SK-N-SH treated with all-trans-retinoic acid at 6 μM for 48 hours (cell line): ENCODE results near the gene GINS1.

Experiments used
- ATAC-seq: fragments of 200-7000 bp; cut with Tn5 transposase; 3 replicates; pipeline ENCODE4 v1.9.1; 2020; ENCODE audit warnings: mild to moderate bottlenecking, moderate library complexity
- ARNTL ChIP-seq: fragments of 450-650 bp; formaldehyde crosslinking; IDR thresholded peaks from 2 replicates; pipeline ENCODE4 v1.5.0; 2020; ENCODE audit warnings: low read depth, mild to moderate bottlenecking, moderate library complexity, borderline replicate concordance
- BACH2 ChIP-seq: fragments of 250-450 bp; sonication (Bioruptor Pico); IDR thresholded peaks from 2 replicates; pipeline ENCODE4 v1.9.0; 2021; ENCODE audit warnings: mild to moderate bottlenecking, borderline replicate concordance
- CSDC2 ChIP-seq: fragments of 250-450 bp; sonication (Bioruptor Pico); IDR thresholded peaks from 2 replicates; pipeline ENCODE4 v1.5.0; 2020; ENCODE audit warnings: mild to moderate bottlenecking, moderate library complexity
- ESRRG ChIP-seq: fragments of 250-450 bp; sonication (Bioruptor Pico); IDR thresholded peaks from 2 replicates; pipeline ENCODE4 v1.6.1; 2021; ENCODE audit warnings: mild to moderate bottlenecking
- GLIS3 ChIP-seq: fragments of 250-450 bp; sonication (Bioruptor Pico); IDR thresholded peaks from 2 replicates; pipeline ENCODE4 v1.5.0; 2020; ENCODE audit warnings: mild to moderate bottlenecking, moderate library complexity
- ISL1 ChIP-seq: fragments of 250-450 bp; sonication (Bioruptor Pico); IDR thresholded peaks from 2 replicates; pipeline ENCODE4 v2.1.2; 2022; ENCODE audit warnings: mild to moderate bottlenecking, moderate library complexity
- OSR1 ChIP-seq: fragments of 250-450 bp; sonication (Bioruptor Pico); IDR thresholded peaks from 2 replicates; pipeline ENCODE4 v1.8.0; 2022; ENCODE audit warnings: moderate library complexity, mild to moderate bottlenecking, inconsistent platforms
- PATZ1 ChIP-seq: fragments of 250-450 bp; sonication (Bioruptor Pico); IDR thresholded peaks from 2 replicates; pipeline ENCODE4 v1.8.0; 2020; ENCODE audit warnings: mild to moderate bottlenecking, moderate library complexity, borderline replicate concordance
- POU6F1 ChIP-seq: fragments of 250-450 bp; sonication (Bioruptor Pico); IDR thresholded peaks from 2 replicates; pipeline ENCODE4 v1.8.0; 2021; ENCODE audit warnings: low read depth, mild to moderate bottlenecking, moderate library complexity, borderline replicate concordance
- PPARA ChIP-seq: fragments of 250-450 bp; sonication (Bioruptor Pico); IDR thresholded peaks from 2 replicates; pipeline ENCODE4 v1.5.0; 2020; ENCODE audit warnings: mild to moderate bottlenecking, borderline replicate concordance
- RARB ChIP-seq: fragments of 250-450 bp; sonication (Bioruptor Pico); IDR thresholded peaks from 2 replicates; pipeline ENCODE4 v1.8.0; 2021; ENCODE audit warnings: mild to moderate bottlenecking, moderate library complexity
- SNAI2 ChIP-seq: fragments of 250-450 bp; sonication (Bioruptor Pico); IDR thresholded peaks from 2 replicates; pipeline ENCODE4 v1.5.0; 2020; ENCODE audit warnings: mild to moderate bottlenecking, moderate library complexity
- TCF4 ChIP-seq: fragments of 250-450 bp; sonication (Bioruptor Pico); IDR thresholded peaks from 2 replicates; pipeline ENCODE4 v1.8.0; 2021; ENCODE audit warnings: mild to moderate bottlenecking, moderate library complexity, borderline replicate concordance
- TOX ChIP-seq: fragments of 250-450 bp; sonication (Bioruptor Pico); IDR thresholded peaks from 2 replicates; pipeline ENCODE4 v1.8.0; 2021; ENCODE audit warnings: mild to moderate bottlenecking, moderate library complexity, borderline replicate concordance
- TSHZ2 ChIP-seq: fragments of 250-450 bp; sonication (Bioruptor Pico); IDR thresholded peaks from 2 replicates; pipeline ENCODE4 v1.5.0; 2020; ENCODE audit warnings: mild to moderate bottlenecking, moderate library complexity
- ZC3H10 ChIP-seq: fragments of 250-450 bp; sonication (Bioruptor Pico); IDR thresholded peaks from 2 replicates; pipeline ENCODE4 v1.5.1; 2021; ENCODE audit warnings: mild to moderate bottlenecking, moderate library complexity
- ZFP3 ChIP-seq: fragments of 250-450 bp; sonication (Bioruptor Pico); IDR thresholded peaks from 2 replicates; pipeline ENCODE4 v1.5.0; 2020; ENCODE audit warnings: mild to moderate bottlenecking, moderate library complexity
- ZFP30 ChIP-seq: fragments of 450-650 bp; formaldehyde crosslinking; IDR thresholded peaks from 2 replicates; pipeline ENCODE4 v1.5.0; 2022; ENCODE audit warnings: mild to moderate bottlenecking, moderate library complexity
- ZNF565 ChIP-seq: fragments of 450-650 bp; formaldehyde crosslinking; conservative IDR thresholded peaks from 2 replicates; pipeline ENCODE4 v1.5.0; 2020; ENCODE audit warnings: low read depth, mild to moderate bottlenecking, moderate library complexity
- ZNF70 ChIP-seq: fragments of 450-650 bp; formaldehyde crosslinking; IDR thresholded peaks from 2 replicates; pipeline ENCODE4 v1.5.0; 2020; ENCODE audit warnings: mild to moderate bottlenecking, moderate library complexity
- ZNF8 ChIP-seq: fragments of 450-650 bp; formaldehyde crosslinking; IDR thresholded peaks from 2 replicates; pipeline ENCODE4 v1.5.0; 2020; ENCODE audit warnings: mild to moderate bottlenecking, moderate library complexity
- TF ChIP-seq, protein P1 (sequence below): fragments of 250-450 bp; sonication (Bioruptor Pico); IDR thresholded peaks from 2 replicates; pipeline ENCODE4 v1.5.1; 2020; ENCODE audit warnings: low read depth, mild to moderate bottlenecking, moderate library complexity

The GINS1 gene

DNA sequence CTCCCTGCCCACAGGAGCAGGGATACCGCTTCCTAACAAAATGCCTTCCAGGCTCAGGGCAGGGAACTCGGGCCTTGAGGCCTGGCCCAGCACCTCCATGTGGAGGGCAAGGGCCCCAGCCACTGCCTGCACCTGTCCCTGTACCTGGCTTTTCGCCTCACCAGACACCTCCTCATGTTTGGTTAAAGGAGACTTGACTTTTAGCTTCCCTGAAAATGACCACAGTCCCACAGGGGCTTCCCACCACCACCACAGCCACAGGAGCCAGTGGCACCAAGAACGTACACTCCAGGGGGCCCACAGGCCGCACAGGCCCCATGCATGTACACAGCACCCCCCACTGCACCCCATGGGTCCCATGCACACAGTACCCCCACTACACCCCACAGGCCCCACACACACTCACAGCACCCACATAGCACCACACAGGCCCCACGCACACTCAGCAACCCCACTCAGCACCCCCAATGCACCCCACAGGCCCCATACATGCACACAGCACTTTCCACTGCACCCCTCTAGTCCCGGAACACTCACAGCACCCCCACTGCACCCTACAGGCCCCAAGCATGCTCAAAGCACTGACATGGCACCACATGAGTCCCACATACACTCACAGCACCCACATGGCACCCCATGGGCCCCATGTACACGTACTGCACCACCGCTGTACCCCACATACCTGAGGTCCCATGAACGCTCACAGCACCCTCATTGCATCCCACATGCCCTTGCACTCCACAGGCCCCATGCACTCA, 86.5 kb downstream of the GINS1 start:
- no peak for ATAC-seq
- TF ChIP-seq OSR1 (CRISPR knock-in tag) = no peak
- no peak for TF ChIP-seq ZNF565 (CRISPR knock-in tag)
- TF ChIP-seq ZNF8 = no peak
- TF ChIP-seq ZFP3 (CRISPR knock-in tag) = no peak
- no peak for TF ChIP-seq TOX
- no peak for TF ChIP-seq RARB (CRISPR knock-in tag)
- TF ChIP-seq SNAI2 = no peak
- no peak for TF ChIP-seq ESRRG
- no peak for TF ChIP-seq ZC3H10 (CRISPR knock-in tag)
- TF ChIP-seq ZFP30 (CRISPR knock-in tag) = no peak
- TF ChIP-seq ZNF70 (CRISPR knock-in tag) = no peak
- TF ChIP-seq, protein P1, sequence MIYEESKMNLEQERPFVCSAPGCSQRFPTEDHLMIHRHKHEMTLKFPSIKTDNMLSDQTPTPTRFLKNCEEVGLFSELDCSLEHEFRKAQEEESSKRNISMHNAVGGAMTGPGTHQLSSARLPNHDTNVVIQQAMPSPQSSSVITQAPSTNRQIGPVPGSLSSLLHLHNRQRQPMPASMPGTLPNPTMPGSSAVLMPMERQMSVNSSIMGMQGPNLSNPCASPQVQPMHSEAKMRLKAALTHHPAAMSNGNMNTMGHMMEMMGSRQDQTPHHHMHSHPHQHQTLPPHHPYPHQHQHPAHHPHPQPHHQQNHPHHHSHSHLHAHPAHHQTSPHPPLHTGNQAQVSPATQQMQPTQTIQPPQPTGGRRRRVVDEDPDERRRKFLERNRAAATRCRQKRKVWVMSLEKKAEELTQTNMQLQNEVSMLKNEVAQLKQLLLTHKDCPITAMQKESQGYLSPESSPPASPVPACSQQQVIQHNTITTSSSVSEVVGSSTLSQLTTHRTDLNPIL (CRISPR knock-in tag) = no peak
- no peak for TF ChIP-seq CSDC2 (CRISPR knock-in tag)
- TF ChIP-seq BACH2 (CRISPR knock-in tag) = no peak
- no peak for TF ChIP-seq POU6F1 (CRISPR knock-in tag)

GRCh38 chr20:25494506-25495188, 87.2 kb downstream of the GINS1 start:
- TF ChIP-seq ARNTL (CRISPR knock-in tag) (no peak), ZNF70 (CRISPR knock-in tag) (no peak), TCF4 (CRISPR knock-in tag) (no peak), ZFP3 (CRISPR knock-in tag) (no peak), POU6F1 (CRISPR knock-in tag) (no peak), ZC3H10 (CRISPR knock-in tag) (no peak), RARB (CRISPR knock-in tag) (no peak), ZNF565 (CRISPR knock-in tag) (no peak)
- TF ChIP-seq, all 23 proteins: peak for 0
- no peak for ATAC-seq

DNA sequence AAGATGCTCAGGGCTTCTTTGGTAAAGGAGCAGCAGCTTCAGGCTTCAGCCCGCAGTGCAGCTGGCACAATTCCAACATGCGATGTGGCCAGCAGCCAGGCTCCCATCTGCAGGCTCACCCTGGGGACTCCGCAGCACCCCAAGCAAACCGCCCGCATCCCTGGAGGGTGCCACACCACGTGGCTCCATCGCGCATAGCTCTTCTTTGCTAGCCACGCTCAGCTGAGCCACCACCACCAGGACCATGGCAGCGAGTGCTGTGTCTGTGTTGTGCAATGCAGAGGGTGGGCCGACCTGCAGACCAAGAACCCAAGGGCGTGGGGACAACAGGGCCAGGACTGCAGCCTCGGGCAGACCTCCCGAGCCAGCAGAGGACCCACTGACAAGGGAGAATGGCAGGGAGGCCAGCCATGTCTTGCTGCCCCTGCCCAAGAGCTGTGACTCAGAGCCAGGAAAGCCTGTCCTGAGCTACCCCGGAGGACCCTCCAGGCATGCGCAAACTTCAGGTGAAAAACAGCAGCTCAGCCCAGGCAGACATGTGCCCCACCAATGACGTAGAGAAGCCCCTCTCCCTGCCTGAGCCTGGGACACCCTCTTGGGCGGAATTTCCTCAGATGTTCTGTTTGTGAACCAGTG, 87.8 kb downstream of the GINS1 start:
- no peak for ATAC-seq

More for the DNA sequence above, 87.8 kb downstream of the GINS1 start:
- TF ChIP-seq GLIS3 = no peak
- no peak for TF ChIP-seq OSR1 (CRISPR knock-in tag)
- TF ChIP-seq ISL1 (CRISPR knock-in tag) = no peak
- no peak for TF ChIP-seq TCF4 (CRISPR knock-in tag)
- TF ChIP-seq RARB (CRISPR knock-in tag) = no peak
- no peak for TF ChIP-seq BACH2 (CRISPR knock-in tag)
- TF ChIP-seq TSHZ2 (CRISPR knock-in tag) = no peak
- no peak for TF ChIP-seq ESRRG
- no peak for TF ChIP-seq ARNTL (CRISPR knock-in tag)
- TF ChIP-seq ZNF8 = no peak
- no peak for TF ChIP-seq SNAI2
- no peak for TF ChIP-seq ZC3H10 (CRISPR knock-in tag)
- TF ChIP-seq PPARA (CRISPR knock-in tag) = no peak
- TF ChIP-seq ZFP30 (CRISPR knock-in tag) = no peak
- TF ChIP-seq PATZ1 (CRISPR knock-in tag) = no peak
- TF ChIP-seq CSDC2 (CRISPR knock-in tag) = no peak
- no peak for TF ChIP-seq TOX
